Pancreas (tissue), 10 donors: ENCODE measurements around the gene GZF1. TPM values are rescaled to one million over a fixed set of nuclear protein-coding genes. Genes with fewer than 3 reads are reported as not detected.
"Not testable (repeated sequence)": the region's sequence is repeated elsewhere in the genome, so short reads cannot be mapped to it uniquely, and the experiment has no call there.

Experiments used
- ATAC-seq, 4 donors: fragments of 200-7000 bp; cut with Tn5 transposase; one replicate each; pipeline versions ENCODE4 v1.8.0 to v1.9.1; 2020; ENCODE audit warnings: mild to moderate bottlenecking in 4 of 4, moderate library complexity in 4 of 4
- DNase-seq, 6 donors: peaks; one replicate each; pipeline ENCODE4 v3.0.0-alpha.2; 2020
- FAIRE-seq: peaks from 2 replicates; lab custom pipeline; 2012; peaks lifted over from hg19 to GRCh38; lab: Jason Lieb, UNC
- H3K27ac ChIP-seq, 4 donors: fragments of 200-600 bp; sonication (generic); 1 replicate in 3 of 4; 2 replicates in 1 of 4; pipeline versions ENCODE4 v1.5.0 to v1.8.0; 2020
- H3K27me3 ChIP-seq, 4 donors: fragments of 200-600 bp; one replicate each; pipeline ENCODE4 v1.8.0; 2021
- H3K36me3 ChIP-seq, 3 donors: fragments of 200-600 bp; sonication (generic) in 1 of 3; one replicate each; pipeline versions ENCODE4 v1.5.0 to v1.8.0; 2020 to 2021
- H3K4me1 ChIP-seq, 3 donors: fragments of 200-600 bp; one replicate each; pipeline ENCODE4 v1.8.0; 2021
- H3K4me3 ChIP-seq, 4 donors: fragments of 200-600 bp; sonication (generic) in 2 of 4; one replicate each; pipeline versions ENCODE4 v1.5.0 to v1.8.0; 2020 to 2021
- H3K9me3 ChIP-seq, 4 donors: fragments of 200-600 bp; one replicate each; pipeline ENCODE4 v1.8.0; 2021
- WGBS, 2 donors: extraction: QIAGEN DNeasy Blood & Tissue Kit; methylation state at CpG; one replicate each; pipeline ENCODE4 v1.1.7; 2013; 5-methylcytosine and 5-hydroxymethylcytosine counted together
- intact Hi-C, 3 donors: fragments of 100-400 bp; cut with DNase I; formaldehyde crosslinking; loops; one replicate each; pipeline versions ENCODE4 v1.11.1 to v1.14.2; 2022
- polyA plus RNA-seq, 2 donors: library from polyadenylated mRNA; stranded (reverse); fragments of 200-250 nt; gene quantifications; one replicate each; pipeline ENCODE4 v1.2.3, GENCODE V29; 2013
- total RNA-seq, 6 donors: library from RNA; stranded (reverse); fragmentation: NEBNext Ultra II Directional in 4 of 6; extraction: Animal tissue kit (Norgen Biotek cat#: 25700) in 4 of 6; gene quantifications; one replicate each; pipeline versions ENCODE4 v1.2.1 to v1.2.4, GENCODE V29; 2021 to 2023
- TF ChIP-seq, protein P1 (sequence below), 4 donors: fragments of 200-600 bp; sonication (generic) in 3 of 4; IDR thresholded peaks; one replicate each; pipeline versions ENCODE4 v1.5.0 to v1.8.0; 2021; ENCODE audit warnings: antibody characterized with exemption in 4 of 4
- donor health status: healthy with polysubstance abuse.
- donor health status: DM: no; HTN: no; CAD: no; lungs with moderate emphysema.
- donor health status: DM: no; HTN: no; CAD: no.
- donor health status: control.
- donor health status: control.
- donor health status: Bipolar disorder and iron deficiency.
- donor health status: DM: yes; HTN: yes; CAD: no.
- donor health status: DM: no; HTN: no; CAD: no.
- donor health status: DM: no; HTN: no; CAD: no.
- donor health status: DM: yes; HTN: yes; CAD: no.

GZF1 gene
- total and polyA plus RNA-seq, 8 donors: 3.5 to 7.9 (median 4.3) TPM

DNA sequence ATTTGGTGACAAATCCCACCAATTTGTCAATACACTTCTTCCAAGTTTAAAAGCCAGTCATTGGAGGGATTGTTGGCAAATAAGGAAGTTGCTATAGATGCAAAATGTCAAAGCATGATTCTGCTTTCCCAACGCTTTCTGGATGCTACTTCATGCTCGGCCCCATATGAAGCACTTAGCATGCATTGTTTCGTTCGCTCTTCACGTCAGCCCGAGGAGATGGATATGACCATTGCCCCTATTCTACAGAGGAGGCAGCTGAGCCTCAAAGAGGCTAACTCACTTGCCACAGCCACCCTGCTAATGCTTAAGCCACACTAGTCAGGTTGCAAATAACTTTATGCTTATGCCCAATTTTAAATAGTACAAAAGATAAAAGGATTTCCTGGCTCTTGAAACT is 14.2 kb upstream of the GZF1 start:
- no peaks in the 10 kb centered on the region for H3K27me3 ChIP-seq
- H3K4me3 ChIP-seq: no peak overlapping the region
- ATAC-seq: no peak
- TF ChIP-seq, protein P1, sequence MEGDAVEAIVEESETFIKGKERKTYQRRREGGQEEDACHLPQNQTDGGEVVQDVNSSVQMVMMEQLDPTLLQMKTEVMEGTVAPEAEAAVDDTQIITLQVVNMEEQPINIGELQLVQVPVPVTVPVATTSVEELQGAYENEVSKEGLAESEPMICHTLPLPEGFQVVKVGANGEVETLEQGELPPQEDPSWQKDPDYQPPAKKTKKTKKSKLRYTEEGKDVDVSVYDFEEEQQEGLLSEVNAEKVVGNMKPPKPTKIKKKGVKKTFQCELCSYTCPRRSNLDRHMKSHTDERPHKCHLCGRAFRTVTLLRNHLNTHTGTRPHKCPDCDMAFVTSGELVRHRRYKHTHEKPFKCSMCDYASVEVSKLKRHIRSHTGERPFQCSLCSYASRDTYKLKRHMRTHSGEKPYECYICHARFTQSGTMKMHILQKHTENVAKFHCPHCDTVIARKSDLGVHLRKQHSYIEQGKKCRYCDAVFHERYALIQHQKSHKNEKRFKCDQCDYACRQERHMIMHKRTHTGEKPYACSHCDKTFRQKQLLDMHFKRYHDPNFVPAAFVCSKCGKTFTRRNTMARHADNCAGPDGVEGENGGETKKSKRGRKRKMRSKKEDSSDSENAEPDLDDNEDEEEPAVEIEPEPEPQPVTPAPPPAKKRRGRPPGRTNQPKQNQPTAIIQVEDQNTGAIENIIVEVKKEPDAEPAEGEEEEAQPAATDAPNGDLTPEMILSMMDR (IDR thresholded peaks at IDR 0.05): no peak
- no peak overlapping the region for H3K27ac ChIP-seq
- H3K36me3 ChIP-seq: no peaks in the 10 kb centered on the region
- H3K9me3 ChIP-seq: no peaks in the 10 kb centered on the region
- intact Hi-C loops: loop anchor here in 1 of 3 donors (10.0 kb wide), 1 partner anchor 653 kb away; no protein-coding TSS in a partner anchor
- no peak for FAIRE-seq
- no peak for DNase-seq
- peaks cover 6 to 15% (median 11%) of the 10 kb centered on the region in 3 donors for H3K4me1 ChIP-seq
- WGBS, 2 donors: 78 to 87% methylated on average over 6 of the region's 6 CpGs

DNA sequence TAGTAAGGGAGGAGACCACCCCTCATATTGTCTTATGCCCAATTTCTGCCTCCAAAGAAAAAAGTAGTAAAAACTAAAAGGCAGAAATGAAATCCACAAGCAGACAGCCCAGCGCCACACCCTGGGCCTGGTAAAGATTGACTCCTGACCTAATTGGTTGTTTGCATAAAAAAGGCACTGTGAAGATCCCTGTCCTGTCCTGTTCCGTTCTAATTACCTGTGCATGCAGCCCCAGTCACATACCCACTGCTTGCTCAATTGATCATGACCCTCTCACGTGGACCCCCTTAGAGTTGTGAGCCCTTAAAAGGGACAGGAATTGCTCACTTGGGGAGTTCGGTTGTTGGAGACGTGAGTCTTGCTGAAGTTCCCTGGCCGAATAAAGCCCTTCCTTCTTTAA is 13.5 kb upstream of the GZF1 start:
- not testable (repeated sequence) for ATAC-seq, FAIRE-seq
- WGBS, 2 donors: 82 to 89% methylated on average over 6 of the region's 6 CpGs

DNA sequence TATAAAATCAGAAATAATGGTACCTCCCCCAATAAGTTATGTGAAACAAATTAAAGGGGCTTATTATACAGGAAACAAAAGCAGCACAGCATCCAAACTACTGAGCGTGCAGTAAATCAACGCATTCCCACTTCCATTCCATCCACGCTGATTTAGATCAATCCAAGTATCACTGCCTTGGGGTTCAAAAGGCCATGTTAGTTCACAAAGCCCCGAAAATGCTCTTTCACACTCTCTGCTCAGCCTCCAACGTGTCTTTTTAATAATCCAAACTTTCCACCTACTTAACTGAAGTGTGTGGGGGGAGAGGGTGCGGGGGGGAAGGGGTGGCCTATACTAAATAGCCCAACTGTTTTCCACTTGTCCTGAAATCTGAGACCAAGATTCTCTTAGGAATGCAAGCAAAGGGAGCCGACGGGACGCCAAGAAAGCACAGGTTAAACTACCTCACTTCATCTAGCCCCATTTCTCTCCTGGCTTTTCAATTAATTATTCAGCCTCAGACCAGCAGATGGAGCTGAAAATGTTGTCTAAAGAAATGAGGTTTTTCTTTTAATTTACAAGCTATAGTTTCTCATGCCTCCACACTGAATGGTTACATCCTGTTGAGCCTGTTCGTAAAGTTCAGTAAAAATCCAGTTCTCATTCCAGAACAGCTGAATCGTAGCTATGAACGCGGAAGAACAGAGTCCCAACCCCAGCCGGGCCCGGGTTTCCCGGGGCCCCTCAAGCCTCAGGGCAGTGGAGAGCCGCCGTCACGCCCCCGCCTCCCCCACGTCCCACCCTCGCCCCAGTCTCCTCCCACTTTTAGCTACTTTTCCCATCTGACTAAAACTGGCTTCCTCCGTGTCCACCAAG is 12.4 kb upstream of the GZF1 start:
- Histone ChIP-seq H3K4me1 (peaks cover 6 to 15% (median 11%) of the 10 kb centered on the region in 3 donors), H3K27ac (peak overlapping the region; percentile 88 to 99 (median 98)), H3K27me3 (no peaks in the 10 kb centered on the region), H3K4me3 (peak overlapping the region; percentile 94 to 98 (median 96)), H3K9me3 (no peaks in the 10 kb centered on the region), H3K36me3 (peaks cover 0 to 5% (median 4%) of the 10 kb centered on the region in 3 donors)
- TF ChIP-seq, protein P1 (IDR thresholded peaks at IDR 0.05): peak in 2 of 4 donors; percentile 16 to 21
- 4 to 6% methylated on average over 19 to 23 of the region's 23 CpGs for WGBS, 2 donors
- FAIRE-seq (no peak), ATAC-seq (peak; percentile 73 to 86 (median 76)), DNase-seq (peak in 4 of 6 donors; percentile 64 to 80 (median 77))
- intact Hi-C loops: loop anchor here in 1 of 3 donors (10.0 kb wide), 1 partner anchor 655 kb away; no protein-coding TSS in a partner anchor

More for the DNA sequence above, 13.5 kb upstream of the GZF1 start:
- not testable (repeated sequence) for DNase-seq, H3K36me3 ChIP-seq, H3K27me3 ChIP-seq, H3K4me3 ChIP-seq, H3K9me3 ChIP-seq, H3K27ac ChIP-seq
- intact Hi-C loops: loop anchor here in 1 of 3 donors (10.0 kb wide), 1 partner anchor 654 kb away; no protein-coding TSS in a partner anchor
- peaks cover 6 to 15% (median 11%) of the 10 kb centered on the region in 3 donors for H3K4me1 ChIP-seq

GRCh38 chr20:23350196-23350903 is 11.6 kb upstream of the GZF1 start, which contains the start of gene NXT1:
NXT1 (plus strand) TSS chr20:23350791; CDS start chr20:23354042, 3,251 bp downstream.
- 0 to 1% methylated on average over 64 to 65 of the region's 65 CpGs for WGBS, 2 donors
- Histone ChIP-seq H3K4me3 (peak within 1 kb of the TSS; percentile 94 to 98 (median 96)), H3K27ac (peak within 1 kb of the TSS; percentile 88 to 99 (median 98)), H3K27me3 (no peaks in the 10 kb centered on the region), H3K9me3 (no peaks in the 10 kb centered on the region), H3K4me1 (peaks cover 6 to 15% (median 11%) of the 10 kb centered on the region in 3 donors), H3K36me3 (peaks cover 0 to 5% (median 5%) of the 10 kb centered on the region in 3 donors)
- peak; percentile 96 to 98 (median 96) for DNase-seq
- intact Hi-C loops: no loop called here
- peak; percentile 91 for FAIRE-seq
- ATAC-seq: peak; percentile 90 to 95 (median 92)
- TF ChIP-seq, protein P1 (IDR thresholded peaks at IDR 0.05): no peak
